HG03196 (cell line): ENCODE results near the gene MTR.
"Not testable (repeated sequence)": the region's sequence is repeated elsewhere in the genome, so short reads cannot be mapped to it uniquely, and the experiment has no call there.

ENCODE experiments used
- ATAC-seq: cut with Tn5 transposase; IDR thresholded peaks from one replicate; pipeline ENCODE4 v1.9.1; 2021; ENCODE audit not compliant: unreplicated experiment

MTR gene

GRCh38 chr1:236895665-236896387 is 100.7 kb downstream of the MTR start:
- no peak for ATAC-seq

GRCh38 chr1:236896716-236897115 is 101.6 kb downstream of the MTR start:
- ATAC-seq, result no peak

DNA sequence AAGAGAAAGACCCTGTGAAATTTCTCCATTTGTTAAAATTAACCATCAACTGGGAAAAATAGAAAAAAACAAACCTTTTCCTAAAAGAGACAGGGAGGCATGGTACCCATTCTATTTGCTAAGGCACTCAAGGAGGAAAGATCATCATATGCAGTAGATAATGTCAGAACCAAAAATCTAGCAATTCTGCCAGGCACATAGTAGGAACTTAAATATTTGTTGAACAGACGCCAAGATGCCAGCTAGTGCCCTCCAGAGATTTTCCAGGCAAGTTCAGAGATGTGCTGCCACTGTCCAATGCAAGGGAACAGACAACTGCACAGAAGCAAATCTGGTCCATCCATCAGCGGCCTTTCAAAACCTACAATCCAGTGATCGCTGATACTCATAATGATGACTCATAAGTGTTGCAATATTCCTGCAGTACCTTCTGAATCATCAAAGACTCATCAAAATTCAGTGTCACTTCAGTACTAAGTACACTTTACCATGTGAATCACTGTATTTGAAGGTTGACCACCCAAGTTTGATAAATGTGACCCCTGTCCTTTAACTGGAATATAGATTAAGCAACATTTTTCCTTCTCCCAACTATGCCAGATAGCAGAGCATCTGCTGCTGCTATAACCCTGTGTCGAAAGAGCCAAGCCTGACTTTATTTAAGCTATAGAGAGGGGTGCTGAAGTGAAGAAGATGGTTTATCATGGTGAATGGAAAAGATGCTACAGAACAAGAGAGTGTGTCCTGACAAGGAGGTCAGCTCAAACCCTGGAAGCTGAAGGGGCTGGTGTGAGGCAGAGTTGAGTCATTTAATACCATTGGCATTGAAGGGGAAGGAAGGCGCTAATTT is 110.0 kb downstream of the MTR start:
- ATAC-seq, result no peak

DNA sequence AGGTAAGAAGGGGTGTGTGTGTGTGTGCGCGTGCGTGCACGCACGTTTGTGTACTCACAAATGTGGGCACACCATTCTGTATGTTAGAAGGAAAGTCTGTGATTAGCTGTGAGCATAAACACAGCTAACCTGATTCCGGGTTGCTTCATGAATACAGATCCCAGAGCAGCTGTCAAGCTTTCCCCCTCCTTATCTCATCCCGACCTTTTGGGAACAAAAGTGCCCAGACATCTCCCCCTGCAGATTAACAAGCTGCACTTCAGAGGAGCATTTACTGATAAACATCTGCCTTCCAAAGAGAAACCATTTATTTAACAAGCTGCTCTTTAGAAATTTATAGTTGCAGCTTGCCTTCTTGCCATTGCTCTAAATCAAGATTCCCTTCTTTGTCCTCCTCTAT is 112.1 kb downstream of the MTR start:
- no peak for ATAC-seq

DNA sequence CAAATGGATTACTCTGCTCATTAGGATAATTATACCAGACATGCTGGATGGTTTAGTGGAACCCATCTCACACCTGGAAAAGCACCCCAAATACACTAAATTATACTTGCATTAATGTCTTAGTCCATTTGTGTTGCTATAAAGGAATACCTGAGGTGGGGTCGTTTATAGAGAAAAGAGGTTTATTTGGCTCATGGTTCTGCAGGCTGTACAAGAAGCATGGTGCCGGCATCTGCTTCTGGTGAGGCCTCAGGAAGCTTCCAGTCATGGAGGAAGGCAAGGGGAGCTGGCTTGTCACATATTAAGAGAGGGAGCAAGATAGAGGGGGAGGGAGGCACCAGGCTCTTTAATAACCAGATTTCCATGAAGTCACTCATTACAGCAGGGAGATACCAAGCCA is 113.6 kb downstream of the MTR start:
- ATAC-seq, result no peak

DNA sequence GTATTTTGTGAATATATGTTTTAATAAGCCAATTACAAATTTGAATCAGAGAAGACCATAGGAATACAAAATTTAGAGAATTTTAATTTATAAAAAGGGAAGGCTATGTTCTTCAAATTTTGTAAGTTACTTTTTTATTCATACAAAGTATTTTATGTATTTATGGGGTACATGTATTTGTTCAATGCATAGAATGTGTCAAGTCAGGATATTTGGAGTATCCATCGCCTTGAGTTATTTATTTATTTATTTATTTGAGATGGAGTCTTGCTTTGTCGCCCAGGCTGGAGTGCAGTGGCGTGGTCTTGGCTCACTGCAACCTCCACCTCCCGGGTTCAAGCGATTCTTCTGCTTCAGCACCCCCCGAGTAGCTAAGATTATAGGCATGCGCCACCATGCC is 116.0 kb downstream of the MTR start:
- ATAC-seq, result not testable (repeated sequence)

GRCh38 chr1:236913371-236914037 is 118.4 kb downstream of the MTR start:
- no peak for ATAC-seq

GRCh38 chr1:236914375-236914774 is 119.3 kb downstream of the MTR start:
- no peak for ATAC-seq

- ATAC-seq, result no peak
Observed at GRCh38 chr1:236916131-236916800, 121.2 kb downstream of the MTR start.

DNA sequence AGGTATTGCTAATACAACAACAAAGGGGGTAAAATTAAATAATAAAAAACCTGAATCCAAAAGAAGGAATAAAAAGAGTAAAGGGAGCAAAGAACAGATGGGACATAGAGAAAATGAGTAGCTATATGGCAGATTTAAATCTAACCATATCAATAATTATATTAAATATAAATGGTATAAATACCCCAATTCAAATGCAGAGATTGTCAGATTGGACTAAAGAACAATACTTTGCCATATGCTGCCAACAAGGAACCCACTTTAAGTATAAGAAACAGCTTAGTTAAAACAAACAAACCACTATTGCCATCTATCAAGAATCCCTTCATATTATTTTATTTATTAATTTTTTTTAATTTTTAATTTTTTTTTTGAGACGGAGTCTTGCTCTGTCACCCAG is 122.4 kb downstream of the MTR start:
- no peak for ATAC-seq

DNA sequence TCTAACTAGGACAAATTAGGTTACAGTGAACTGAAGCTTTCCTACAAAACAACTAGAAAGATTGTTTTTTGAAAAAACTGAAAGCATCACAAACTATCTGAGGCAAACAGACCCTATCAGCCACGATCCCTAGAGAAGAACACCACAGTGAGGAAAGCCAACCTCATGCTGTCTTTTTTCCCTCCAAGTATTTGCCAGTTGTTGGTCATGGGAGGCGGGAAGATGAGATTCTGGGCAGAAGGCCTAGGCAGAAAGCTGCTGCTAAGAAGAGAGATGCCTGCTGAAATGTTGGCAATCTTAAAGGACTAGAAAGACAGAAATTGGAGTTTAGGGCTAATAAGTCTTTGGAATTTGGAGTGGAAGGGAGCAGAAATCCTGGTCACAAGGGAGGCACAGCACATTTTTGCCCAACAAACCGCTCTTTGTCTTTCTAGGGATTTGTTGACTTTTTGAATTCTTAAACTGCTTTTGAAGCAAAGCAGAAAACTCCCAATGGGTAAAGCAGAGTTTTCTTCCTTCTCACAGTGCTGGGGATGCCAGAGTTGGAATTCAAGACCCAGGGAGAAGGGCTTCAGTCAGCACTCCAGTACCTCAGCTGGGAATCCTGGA is 125.3 kb downstream of the MTR start:
- no peak for ATAC-seq

- ATAC-seq, result no peak
Observed at GRCh38 chr1:236921610-236922009, 126.5 kb downstream of the MTR start.

- ATAC-seq, result no peak
Observed at GRCh38 chr1:236922190-236922589, 127.1 kb downstream of the MTR start.

DNA sequence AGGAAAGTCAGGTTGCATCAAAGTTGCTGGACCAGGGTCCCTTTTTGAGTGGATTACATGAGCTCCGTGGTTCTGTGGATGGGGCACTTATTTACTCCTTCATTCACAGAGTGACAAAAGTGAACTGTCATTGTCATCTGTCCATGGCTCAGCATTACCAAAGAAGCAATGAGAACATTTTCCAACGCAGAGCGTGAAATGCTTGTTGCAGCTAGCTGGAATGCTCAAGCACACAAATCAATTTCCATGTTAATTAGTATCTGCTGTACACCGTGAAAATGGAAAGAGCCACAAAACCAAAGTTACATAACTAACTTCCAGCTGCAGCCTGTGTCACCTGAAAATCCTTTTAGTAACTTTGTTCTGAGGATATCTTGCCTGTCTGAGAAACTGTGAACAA is 130.3 kb downstream of the MTR start:
- ATAC-seq, result no peak

DNA sequence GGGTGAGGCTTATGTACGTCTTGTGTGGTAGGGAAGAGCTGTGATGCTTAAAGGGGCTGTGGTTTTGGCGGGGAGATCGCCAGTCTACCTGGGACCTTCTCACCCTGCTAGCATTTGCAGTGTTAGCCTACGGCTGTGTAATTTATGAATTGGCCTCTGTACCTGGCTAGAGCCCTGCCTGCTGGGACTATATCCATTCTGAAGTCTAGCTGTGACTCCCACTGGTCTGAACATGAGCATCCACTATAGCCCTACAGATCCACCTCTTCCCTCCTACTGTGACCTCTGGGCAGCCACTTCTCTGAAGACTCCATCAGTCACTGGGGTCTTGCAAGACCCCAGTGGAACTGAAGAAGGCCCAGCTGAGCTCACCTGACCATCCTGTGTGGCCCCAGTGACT is 135.4 kb downstream of the MTR start:
- ATAC-seq, result no peak

- no peak for ATAC-seq
Observed at GRCh38 chr1:236938760-236939159, 143.7 kb downstream of the MTR start.

GRCh38 chr1:236942431-236942830 is 147.3 kb downstream of the MTR start:
- ATAC-seq, result no peak

GRCh38 chr1:236944556-236944955 is 149.5 kb downstream of the MTR start:
- no peak for ATAC-seq

DNA sequence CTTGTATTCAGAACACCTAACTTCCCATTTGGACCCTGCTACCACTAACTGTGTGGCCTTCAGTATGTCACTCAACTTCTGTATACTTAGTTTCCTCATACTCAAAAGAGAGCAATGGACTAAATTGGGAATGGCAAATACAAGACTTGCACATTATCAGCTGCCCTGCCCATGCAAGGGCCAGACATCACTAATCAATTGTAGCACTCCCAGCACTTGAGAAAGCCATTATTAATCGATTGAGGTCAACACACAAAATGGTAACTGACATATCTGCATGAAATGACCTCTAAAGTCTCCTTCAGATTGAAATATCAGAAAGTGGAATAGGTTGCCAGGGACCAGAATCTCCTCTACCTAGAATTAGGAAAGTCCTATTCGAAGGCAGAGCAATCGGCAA is 149.9 kb downstream of the MTR start:
- ATAC-seq, result no peak

DNA sequence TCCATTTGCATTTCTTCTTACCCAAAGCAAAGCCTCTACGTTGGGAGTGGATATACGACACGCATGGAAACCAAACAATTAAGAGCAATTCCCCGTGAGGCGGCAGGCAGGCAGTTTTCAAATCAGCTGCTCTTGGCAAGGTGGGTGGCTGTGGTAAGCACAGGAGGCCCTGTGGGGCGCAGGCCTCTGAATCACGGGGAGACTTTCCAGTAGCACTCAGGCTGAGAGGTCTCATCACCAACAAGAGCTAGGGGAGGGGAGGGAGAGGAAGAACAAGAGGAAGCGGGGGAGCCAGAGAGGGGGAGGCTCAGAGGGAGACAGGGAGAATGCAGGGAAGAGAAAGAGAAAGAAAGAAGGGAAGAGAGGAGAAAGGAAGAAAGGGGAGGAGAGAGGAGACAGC is 152.7 kb downstream of the MTR start:
- no peak for ATAC-seq

GRCh38 chr1:236948381-236948780 is 153.3 kb downstream of the MTR start:
- ATAC-seq, result no peak
